Fibroblast of mammary gland (primary cell): ENCODE results near the gene DUSP3.
A peak's percentile ranks its signal among the peaks of the same experiment; 100 is the strongest.

Source experiments
- DNase-seq: peaks from one replicate; pipeline ENCODE4 v3.0.0-alpha.2; 2010; ENCODE audit warnings: low read depth
- H3K4me3 ChIP-seq: 2 replicates; pipeline ENCODE4 v1.5.1; 2011; ENCODE audit warnings: low read depth, mild to moderate bottlenecking, low read length, moderate library complexity; ENCODE audit not compliant: control insufficient read depth
- CTCF ChIP-seq: conservative IDR thresholded peaks from 2 replicates; pipeline ENCODE4 v1.5.1; 2011; ENCODE audit warnings: low read depth, low read length, inconsistent platforms; ENCODE audit not compliant: control insufficient read depth, insufficient read depth

The DUSP3 gene

DNA sequence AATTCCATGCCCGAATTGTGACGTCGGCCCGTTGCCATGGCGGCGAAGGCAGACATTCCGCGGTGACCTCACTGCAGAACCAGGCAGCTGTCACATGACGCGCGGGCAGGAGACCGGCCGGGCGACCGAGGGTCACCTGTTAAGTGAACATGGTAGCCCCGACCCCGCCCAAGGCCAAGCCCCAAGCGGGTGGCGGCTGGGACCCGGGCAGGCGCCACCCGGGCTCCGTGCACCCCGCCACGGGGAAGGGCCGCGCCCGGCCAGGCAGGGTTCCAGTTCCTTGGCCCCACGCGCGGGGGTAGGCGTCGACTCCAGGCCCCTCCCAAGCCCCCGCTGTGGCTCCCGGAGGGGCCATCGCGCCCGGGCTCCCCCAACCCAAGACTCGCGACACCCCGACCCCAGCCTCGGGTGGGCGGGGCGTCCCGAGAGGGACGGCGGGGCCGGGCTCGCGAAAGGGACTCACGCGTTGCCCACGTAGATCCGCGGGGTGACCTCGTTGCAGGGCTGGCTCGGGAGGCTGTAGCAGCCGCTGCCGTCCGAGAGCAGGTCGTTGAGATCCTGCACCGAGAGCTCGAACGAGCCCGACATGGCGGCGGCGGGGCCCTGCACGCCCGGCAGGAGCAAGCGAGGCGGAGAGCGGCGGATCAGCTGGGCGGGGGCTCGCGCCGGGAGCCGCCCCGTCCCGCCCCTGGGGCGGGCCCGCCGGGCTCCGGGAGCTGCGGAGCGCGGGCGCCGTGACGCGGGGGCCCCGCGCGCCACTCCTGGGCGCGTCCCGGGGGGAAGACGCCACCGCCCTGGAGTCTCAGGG, at the start of gene DUSP3:
DUSP3 (minus strand) TSS at position 641 of the 808 bp plus-strand sequence; CDS start at position 588, 53 bp downstream.
- TF ChIP-seq CTCF = no peak
- peak; percentile 85 for DNase-seq
- peak within 1 kb of the TSS; percentile 73 for H3K4me3 ChIP-seq

DNA sequence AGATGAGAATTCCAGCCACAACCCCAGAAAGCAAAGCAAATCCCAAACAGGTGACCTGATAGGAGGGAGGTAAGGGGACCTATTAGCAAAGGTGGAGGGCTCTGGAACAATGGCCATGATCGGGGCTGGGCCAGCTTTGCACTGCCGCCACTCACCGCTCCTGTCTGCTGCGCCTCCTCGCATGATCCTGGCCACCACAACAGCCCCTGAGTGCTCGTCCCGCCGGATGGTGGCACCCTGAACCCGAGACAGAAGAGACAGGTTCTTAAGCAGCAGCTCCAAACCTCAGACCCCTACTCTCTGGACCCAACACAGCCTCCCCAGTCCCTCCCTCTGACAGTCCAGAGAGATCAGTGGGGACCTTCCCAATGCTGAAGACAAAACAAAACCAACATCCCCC, 48.8 kb upstream of the DUSP3 start:
- no peak overlapping the region for H3K4me3 ChIP-seq
- no peak for DNase-seq
- no peak for TF ChIP-seq CTCF

DNA sequence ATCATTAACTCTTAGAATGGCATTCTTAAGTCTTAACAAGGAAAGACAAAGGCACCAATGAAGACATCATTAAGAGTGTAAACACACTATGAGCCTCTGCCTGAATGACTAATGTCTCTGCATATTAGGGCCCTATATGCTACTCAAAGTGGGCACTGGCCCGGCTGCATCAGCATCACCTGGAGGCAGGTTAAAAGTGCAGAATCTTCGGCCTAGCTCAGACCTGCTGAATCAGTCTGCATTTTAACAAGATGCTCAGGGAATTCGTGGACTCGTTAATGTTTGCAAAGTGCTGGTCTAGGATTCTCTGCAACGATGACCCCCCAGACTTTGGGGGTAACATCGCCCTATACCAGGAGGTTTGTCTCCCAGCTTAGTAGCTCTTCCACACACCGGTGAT, 47.4 kb upstream of the DUSP3 start:
- no peak for TF ChIP-seq CTCF
- H3K4me3 ChIP-seq = no peak overlapping the region
- no peak for DNase-seq

- no peak for TF ChIP-seq CTCF
- no peak for DNase-seq
- no peak overlapping the region for H3K4me3 ChIP-seq
Observed at GRCh38 chr17:43825567-43825966, 46.8 kb upstream of the DUSP3 start.

- no peak overlapping the region for H3K4me3 ChIP-seq
- no peak for TF ChIP-seq CTCF
- DNase-seq = no peak
Observed at GRCh38 chr17:43823350-43824084, 44.7 kb upstream of the DUSP3 start.

DNA sequence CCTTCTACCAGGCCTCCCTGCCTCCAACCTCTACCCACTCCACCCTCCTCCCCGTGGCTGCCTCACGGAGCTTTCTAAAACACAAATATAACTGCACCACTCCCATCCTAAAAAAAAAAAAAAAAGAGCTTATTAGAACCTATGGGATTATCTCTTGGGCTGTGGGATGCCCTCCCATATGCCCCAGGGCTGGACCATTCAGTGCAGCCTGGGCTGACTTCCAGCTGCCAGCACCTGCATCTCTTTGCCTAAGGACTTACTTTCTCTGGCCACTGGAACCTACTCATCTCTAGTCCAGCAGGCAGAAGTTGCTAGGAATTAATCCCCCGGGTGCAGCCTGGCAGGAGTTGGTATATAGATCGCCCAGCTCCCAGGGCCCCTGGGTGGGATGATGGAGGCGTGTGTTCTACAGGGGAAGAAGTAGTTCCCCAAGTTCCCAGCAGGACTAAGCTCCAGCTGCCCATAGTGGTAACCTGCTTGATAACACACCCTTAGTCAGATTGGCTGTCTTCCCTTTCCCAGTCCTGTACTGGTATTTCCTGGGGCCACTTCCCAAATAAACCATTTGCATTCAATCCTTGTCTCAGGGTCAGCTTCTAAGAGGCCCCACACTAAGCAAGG, 43.9 kb upstream of the DUSP3 start:
- no peak overlapping the region for H3K4me3 ChIP-seq
- no peak for TF ChIP-seq CTCF
- no peak for DNase-seq
